Astrocyte of the spinal cord (primary cell): ENCODE measurements around the gene MTMR2.
A peak's percentile ranks its signal among the peaks of the same experiment; 100 is the strongest.

Experiments
- DNase-seq: peaks from one replicate; pipeline ENCODE4 v3.0.0; 2011; ENCODE audit warnings: low read depth, low spot score
- H3K4me3 ChIP-seq: 2 replicates; pipeline ENCODE4 v1.5.1; 2011; ENCODE audit warnings: low read depth, mild to moderate bottlenecking, low read length, moderate library complexity
- CTCF ChIP-seq: IDR thresholded peaks from 2 replicates; pipeline ENCODE4 v1.5.1; 2012; ENCODE audit warnings: low read depth, mild to moderate bottlenecking, low read length, inconsistent platforms
- in situ Hi-C: cut with HindIII; loops from 2 replicates; pipeline ENCODE4 v1.10.0; 2017; ENCODE audit warnings: low sequenced_read_pairs

Gene MTMR2

GRCh38 chr11:95931916-95932315, 8.0 kb upstream of the MTMR2 start:
- no peak for DNase-seq
- TF ChIP-seq CTCF: no peak
- no peak overlapping the region for H3K4me3 ChIP-seq
- in situ Hi-C loops: no loop called here

GRCh38 chr11:95930948-95931347, 7.0 kb upstream of the MTMR2 start:
- in situ Hi-C loops: no loop called here
- no peak for TF ChIP-seq CTCF
- no peak for DNase-seq
- no peak overlapping the region for H3K4me3 ChIP-seq

- no peak for TF ChIP-seq CTCF
- H3K4me3 ChIP-seq: no peak overlapping the region
- no peak for DNase-seq
- in situ Hi-C loops: no loop called here
Measured at GRCh38 chr11:95926726-95927125, 2.8 kb upstream of the MTMR2 start.

DNA sequence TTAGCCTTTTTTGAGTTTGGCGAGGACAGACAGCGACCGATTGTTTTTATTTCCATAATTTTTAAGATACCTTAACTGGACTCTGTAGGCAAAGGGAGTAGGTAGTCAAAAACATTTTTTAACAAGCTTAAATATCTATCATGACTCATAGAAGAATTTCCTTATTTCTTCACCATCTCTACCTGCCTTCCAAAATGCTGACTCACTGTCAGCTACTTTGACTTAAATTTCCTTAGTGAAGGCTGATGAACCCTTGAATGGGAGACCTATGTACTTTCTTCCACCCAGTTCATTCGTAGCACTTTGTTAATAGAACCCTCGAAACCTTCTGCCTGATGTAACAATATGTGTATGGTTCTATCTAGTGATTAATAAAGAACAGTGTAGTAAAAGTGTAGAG, 1.1 kb upstream of the MTMR2 start:
- H3K4me3 ChIP-seq: peak overlapping the region; percentile 85
- TF ChIP-seq CTCF: no peak
- DNase-seq: peak; percentile 37
- in situ Hi-C loops: no loop called here

- H3K4me3 ChIP-seq: peak overlapping the region; percentile 85
- peak; percentile 43 for DNase-seq
- in situ Hi-C loops: no loop called here
- TF ChIP-seq CTCF: no peak
Measured at GRCh38 chr11:95924414-95924760, 480 bp upstream of the MTMR2 start.

DNA sequence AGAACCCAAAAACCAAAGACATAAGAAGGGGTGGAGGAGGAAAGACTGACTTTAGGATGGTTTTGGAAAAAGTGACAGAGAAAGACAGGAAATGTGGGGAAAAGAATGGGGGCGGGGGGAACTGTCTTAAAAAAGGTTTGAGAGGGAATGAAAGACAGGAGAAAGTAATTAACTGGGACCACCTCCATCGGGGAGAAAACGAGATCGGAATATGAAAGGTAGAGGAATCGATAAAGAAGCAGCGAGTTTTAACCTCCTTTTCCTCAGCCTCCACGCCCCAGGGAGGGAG, 524 bp downstream of the MTMR2 start:
- peak overlapping the region; percentile 85 for H3K4me3 ChIP-seq
- no peak for TF ChIP-seq CTCF
- peak; percentile 23 for DNase-seq
- in situ Hi-C loops: no loop called here

DNA sequence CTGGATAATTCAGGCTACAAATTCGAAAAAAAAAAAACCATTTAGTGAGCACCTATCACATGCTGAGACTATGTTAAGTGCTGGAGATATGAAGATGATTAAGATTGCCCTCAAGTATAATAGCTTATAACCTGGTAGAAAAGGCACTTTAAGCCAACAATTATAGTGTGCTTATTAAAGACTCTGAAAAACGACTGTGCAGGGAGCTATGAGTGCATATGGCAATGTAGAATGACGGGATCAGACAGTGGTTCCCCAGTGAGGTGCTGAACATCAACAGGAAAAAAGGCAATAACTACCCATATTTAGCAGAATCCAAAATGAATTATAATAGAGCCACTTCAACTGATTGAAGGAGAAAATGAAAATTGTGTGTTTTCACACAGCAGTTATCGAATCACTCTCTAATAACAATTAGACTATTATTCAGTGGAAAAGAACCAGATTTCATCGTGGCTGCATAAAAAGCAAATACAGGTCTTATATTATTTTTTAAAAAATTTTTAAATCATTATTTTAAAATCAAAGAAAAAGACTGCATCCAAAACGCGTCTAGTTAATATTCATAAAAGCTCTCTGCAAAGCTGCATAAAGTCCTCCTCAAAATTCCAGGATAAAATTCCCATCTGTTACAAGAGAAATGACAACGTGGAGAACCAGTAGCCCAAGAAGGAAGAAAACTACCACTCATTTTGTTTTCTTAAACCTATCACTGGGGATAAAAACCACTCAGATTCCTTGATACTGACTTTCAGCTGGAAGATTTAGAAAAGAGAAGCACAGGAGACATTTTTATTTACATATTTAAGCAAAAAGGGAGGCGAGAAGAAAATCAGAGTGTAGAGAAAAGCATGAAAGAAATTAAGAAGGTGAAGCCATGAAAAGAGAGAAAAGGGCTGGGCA, 1.1 kb downstream of the MTMR2 start:
- in situ Hi-C loops: no loop called here
- peak; percentile 27 for DNase-seq
- H3K4me3 ChIP-seq: peak overlapping the region; percentile 85
- no peak for TF ChIP-seq CTCF
